Testis (tissue), 2 donors: ENCODE results near the gene SCRT2.

ENCODE experiments used
- CTCF ChIP-seq, 3 experiments: fragments of 450-650 bp in 2 of 3; fragments of 200-600 bp in 1 of 3; sonication (generic) in 1 of 3; IDR thresholded peaks; one replicate each; pipeline ENCODE4 v1.5.1; 2016 to 2019; ENCODE audit warnings: antibody characterized with exemption in 3 of 3, mild to moderate bottlenecking in 2 of 3, moderate library complexity in 1 of 3
- POLR2A ChIP-seq: fragments of 450-650 bp; IDR thresholded peaks from one replicate; pipeline ENCODE4 v1.6.1; 2017; ENCODE audit warnings: antibody characterized with exemption, mild to moderate bottlenecking, moderate library complexity

GRCh38 chr20:694496-694895, 18.9 kb upstream of the SCRT2 start:
- no peak for TF ChIP-seq CTCF (IDR thresholded peaks at IDR 0.05)
- no peak for TF ChIP-seq POLR2A
